GM12878 (cell line): Measurements from ENCODE around the gene SCAI.

ENCODE experiments used
- CTCF ChIP-seq, 3 experiments: IDR thresholded peaks in 2 of 3; conservative IDR thresholded peaks in 1 of 3; 2 replicates each; pipeline ENCODE4 v1.5.1; 2011; ENCODE audit warnings: low read depth in 3 of 3, low read length in 3 of 3, mild to moderate bottlenecking in 3 of 3, control low read depth in 2 of 3, moderate library complexity in 2 of 3, inconsistent platforms in 1 of 3, mixed read lengths in 1 of 3; ENCODE audit not compliant: control insufficient read depth in 2 of 3, insufficient read depth in 1 of 3; ENCODE audit errors: extremely low read depth in 1 of 3
- EZH2 ChIP-seq: IDR thresholded peaks from 2 replicates; pipeline ENCODE4 v1.6.1; 2012; ENCODE audit warnings: low read depth, mild to moderate bottlenecking, control low read depth, inconsistent platforms, low read length, borderline replicate concordance; ENCODE audit not compliant: control insufficient read depth
- FOXK2 ChIP-seq: fragments of 450-650 bp; IDR thresholded peaks from 2 replicates; pipeline ENCODE4 v1.6.1; 2017; ENCODE audit warnings: mild to moderate bottlenecking, moderate library complexity
- MYC ChIP-seq: IDR thresholded peaks from 2 replicates; pipeline ENCODE4 v1.6.1; 2011; ENCODE audit warnings: mild to moderate bottlenecking, low read length, moderate library complexity, inconsistent platforms; ENCODE audit not compliant: insufficient read depth, insufficient replicate concordance, insufficient read length, severe bottlenecking
- PAX5 ChIP-seq: IDR thresholded peaks from 2 replicates; pipeline ENCODE4 v1.6.1; 2011; ENCODE audit warnings: low read depth, low read length, borderline replicate concordance
- POLR2A ChIP-seq: IDR thresholded peaks from 2 replicates; pipeline ENCODE4 v1.6.1; 2011; ENCODE audit warnings: low read depth, mild to moderate bottlenecking, low read length
- SMC3 ChIP-seq: IDR thresholded peaks from 2 replicates; pipeline ENCODE4 v1.6.1; 2011; ENCODE audit warnings: low read length, improper control_type of control experiment, borderline replicate concordance

DNA sequence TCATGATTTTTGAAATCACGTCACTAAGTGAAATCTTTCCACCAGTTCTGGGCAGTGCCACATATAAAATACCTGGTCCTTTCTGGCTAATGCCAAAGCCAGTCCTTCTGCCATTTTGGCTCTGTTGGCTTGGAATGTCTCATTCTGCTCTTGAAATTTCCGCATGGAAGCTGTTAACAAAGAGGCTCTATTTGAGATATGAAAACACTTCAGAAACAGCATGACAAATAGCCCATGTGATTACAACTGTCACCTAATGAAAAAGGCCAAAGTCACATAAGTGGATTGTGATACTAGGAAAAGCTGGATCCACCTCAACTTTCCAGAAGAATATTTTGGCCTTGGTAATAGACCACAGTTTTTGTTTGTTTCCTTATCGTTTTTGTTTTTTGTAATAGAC lies 215.2 kb downstream of the SCAI start:
- TF ChIP-seq POLR2A (no peak), PAX5 (no peak), FOXK2 (no peak), CTCF (IDR thresholded peaks at IDR 0.05 in 2 of 3, conservative IDR thresholded peaks at IDR 0.05 in 1 of 3; ENCODE audit: control insufficient read depth in 2 of 3, extremely low read depth in 1 of 3, insufficient read depth in 1 of 3, low read depth in 3 of 3, low read length in 3 of 3) (no peak), MYC (no peak), EZH2 (no peak), SMC3 (no peak)
